NCI-H2081 treated with DMSO at 0.1 percent for 48 hours (cell line): ENCODE data around the gene PROP1.
"Not testable (repeated sequence)": the region's sequence is repeated elsewhere in the genome, so short reads cannot be mapped to it uniquely, and the experiment has no call there.

Source experiments
- DNase-seq: peaks from one replicate; lab custom pipeline; 2025; lab: John Stamatoyannopoulos, UW

Gene PROP1

GRCh38 chr5:177982072-177982727 lies 13.8 kb downstream of the PROP1 start:
- no peak for DNase-seq

DNA sequence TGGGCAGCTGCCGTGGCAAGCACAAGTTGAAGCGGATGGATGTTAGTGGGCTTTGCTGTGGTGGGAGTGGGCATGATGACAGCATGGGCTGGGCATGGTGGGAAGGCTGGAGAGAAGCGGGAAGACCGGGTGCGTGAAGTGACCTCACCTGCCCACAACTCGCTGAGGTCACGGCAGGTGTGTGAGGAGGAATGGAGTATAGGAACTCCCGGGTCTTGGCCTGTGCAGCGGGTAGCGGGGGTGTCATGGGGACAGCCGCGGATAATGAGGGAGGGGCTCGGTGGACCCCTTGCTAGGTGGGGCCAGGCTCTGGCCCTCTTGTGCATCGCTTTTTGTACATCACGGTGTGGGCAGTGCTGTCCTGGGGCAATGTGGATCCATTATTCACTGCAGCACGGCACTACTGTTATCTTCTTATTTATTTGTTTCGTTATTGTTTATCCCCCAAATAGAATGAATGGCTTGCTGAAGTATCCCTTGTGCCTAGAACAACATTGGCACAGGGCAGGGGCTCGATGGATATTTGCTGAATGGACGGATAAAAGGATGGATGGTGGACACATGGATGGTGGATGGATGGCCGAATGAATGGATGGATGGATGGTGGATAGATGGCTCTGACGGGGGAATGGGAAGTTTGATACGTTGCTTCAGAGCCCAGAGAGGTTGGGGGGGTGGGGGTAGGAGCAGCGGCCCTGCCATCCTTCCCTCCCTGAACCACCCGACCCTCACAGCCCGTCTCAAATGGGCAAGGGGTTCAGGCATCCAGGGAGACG lies 14.6 kb downstream of the PROP1 start:
- no peak for DNase-seq

DNA sequence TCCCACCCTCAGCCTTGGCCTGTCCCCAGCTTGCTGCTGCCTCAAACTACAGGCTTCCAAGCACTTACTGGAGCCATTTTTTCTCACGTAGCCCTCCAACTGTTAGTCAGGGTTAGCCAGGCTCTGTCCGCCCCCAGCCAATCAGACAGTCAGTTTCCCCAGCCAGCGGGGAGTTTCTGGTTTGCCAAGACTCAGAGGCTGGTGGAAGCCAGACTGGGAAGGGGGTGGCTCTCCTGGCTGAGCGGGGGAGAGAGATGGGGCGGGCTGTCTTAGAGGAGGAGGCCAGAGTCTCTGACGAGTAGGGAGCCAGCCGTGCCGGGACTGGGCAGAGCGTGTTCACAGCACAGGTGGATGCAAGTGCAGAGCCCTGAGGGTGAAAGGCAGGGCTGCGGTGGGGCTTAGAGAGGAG lies 15.3 kb downstream of the PROP1 start:
- DNase-seq, result no peak

GRCh38 chr5:177977600-177977999 lies 18.4 kb downstream of the PROP1 start:
- DNase-seq, result not testable (repeated sequence)

DNA sequence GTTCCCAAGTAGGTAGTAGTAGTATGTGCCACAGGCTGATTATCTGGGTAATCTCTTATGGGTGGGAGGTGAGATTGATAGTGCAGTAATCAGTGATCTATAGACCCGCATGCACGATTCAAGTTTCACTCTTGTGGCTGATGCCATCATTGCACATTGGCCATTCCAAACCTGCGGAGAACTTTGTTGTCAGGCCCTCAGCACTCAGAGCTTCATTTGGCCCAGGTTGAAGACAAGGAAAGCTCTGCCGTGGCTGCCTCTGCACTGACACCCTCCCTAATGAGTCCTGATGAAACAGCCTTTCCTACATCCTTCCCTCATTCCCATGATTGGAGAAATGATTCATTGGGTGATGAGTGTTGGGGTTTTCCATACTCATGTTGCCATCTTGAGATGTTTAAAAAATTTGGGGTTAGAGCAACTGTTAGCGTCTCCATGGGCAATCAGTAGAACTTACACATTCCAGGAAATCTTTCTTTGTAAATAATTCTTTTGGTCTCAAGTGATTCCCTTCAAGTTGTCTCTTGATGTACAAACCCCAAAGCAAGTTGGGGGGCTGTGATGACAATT lies 22.9 kb downstream of the PROP1 start:
- no peak for DNase-seq

GRCh38 chr5:177972613-177973012 lies 23.4 kb downstream of the PROP1 start:
- DNase-seq, result no peak

DNA sequence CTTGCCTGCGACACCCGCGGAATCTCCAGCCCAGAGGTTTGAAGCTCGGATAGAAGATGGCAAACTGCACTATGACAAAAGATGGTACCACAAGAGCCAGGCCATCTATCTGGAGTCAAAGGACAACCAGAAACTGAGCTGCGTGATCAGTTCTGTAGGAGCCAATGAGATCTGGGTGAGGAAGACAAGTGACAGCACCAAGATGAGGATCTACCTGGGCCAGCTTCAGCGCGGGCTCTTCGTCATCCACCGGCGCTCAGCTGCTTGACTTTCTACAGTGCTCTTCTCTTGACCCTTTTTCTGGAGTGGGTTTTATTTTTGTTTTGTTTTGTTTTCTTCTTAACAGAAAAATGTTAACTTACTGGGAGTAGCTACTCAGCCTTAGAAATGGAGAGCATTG lies 24.0 kb downstream of the PROP1 start:
- not testable (repeated sequence) for DNase-seq

GRCh38 chr5:177968661-177969211 lies 27.3 kb downstream of the PROP1 start:
- DNase-seq, result no peak

- no peak for DNase-seq
Measured at GRCh38 chr5:177967221-177967887, 28.7 kb downstream of the PROP1 start.

DNA sequence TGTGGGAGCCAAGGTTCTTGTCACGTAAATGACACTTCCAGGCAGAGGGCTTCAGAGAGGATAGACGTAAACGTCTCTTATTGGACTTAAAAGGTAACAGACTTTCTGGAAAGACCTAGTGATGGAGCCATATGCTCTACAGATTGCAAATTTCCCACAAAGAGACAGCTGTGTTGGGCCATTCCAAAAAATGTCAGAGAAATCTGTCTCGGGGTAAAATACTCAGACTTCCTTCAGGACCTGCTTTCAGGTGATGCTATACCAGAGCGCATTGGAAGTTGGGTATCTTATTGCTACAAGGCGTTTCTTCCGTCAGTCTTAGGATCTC lies 29.2 kb downstream of the PROP1 start:
- no peak for DNase-seq

DNA sequence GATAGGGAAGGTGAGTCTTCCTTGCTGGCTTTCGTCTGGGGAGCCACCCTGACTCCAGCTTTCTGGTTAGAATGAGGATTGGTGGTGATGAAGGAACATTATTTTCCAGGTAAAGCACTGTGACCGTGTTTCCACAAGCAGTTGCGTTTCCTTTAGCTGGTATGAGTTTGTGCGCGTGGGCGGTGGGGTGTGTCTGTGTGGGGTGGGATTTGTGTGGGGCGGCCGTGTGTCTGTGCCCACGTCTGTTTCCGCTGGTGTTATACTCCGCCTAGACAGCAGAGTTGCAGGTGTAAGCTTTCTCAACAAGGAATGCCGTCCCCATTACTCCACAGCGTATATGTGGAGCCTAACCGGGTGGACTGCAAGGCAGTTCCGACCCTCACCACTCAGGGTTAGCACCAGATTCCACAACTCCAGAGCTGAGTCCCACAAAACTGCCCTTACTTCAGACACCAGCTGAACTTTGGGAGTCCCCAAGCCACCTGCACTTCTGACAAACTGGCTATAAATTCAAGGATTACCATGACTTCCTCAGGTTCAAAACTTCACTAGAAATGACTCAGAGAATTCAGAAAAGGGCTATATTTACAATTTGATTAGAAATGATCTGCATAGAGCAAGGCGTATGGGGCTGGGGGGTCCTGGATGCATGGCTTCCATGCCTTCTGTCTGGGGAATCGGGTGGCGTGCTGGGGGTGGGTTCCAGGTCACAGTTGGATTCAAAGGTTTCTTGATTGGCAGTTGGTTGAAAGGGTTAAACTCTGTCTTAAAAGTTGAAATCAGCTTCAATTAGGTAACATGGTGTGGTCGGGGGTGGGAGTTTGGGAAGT lies 29.8 kb downstream of the PROP1 start:
- no peak for DNase-seq

DNA sequence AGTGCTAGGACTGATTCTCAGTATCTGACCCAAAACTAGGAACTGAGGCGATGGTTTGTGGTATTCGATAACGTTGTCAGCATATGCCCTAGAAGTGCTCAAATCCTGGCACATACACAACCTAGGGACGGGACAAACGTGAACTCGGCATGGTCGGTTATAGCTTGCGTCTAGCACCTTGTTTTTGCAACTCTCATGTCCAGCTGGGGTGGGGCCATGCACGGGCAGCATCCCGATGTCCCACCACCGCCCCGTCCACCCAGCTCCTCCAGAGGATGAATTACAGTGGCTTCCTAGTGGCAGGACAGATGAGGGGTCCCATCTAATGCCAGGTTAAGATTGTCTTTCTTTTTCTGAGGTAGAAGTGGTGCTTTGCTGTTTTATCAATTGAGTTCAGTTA lies 31.6 kb downstream of the PROP1 start:
- no peak for DNase-seq

DNA sequence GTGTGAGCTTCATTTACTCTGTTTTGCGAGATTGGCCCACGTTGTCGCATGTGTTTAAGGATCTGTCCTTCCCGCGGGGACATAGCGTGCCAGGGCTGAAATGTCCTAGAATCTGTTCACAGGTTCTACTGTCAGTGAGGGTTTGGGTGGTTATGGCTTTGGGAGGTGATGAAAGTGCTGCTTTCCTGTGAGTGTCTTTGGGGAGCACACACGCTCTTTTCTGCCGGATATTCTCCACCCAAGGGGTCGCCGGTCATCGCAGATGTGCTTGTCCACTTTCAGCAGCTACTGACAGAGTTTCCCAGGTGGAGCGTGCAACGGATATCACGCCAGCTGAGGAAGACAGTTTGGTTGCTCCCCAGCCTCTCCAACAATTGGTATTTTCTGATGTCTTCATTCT lies 32.1 kb downstream of the PROP1 start:
- DNase-seq, result no peak

GRCh38 chr5:177959315-177959714 lies 36.7 kb downstream of the PROP1 start:
- no peak for DNase-seq

DNA sequence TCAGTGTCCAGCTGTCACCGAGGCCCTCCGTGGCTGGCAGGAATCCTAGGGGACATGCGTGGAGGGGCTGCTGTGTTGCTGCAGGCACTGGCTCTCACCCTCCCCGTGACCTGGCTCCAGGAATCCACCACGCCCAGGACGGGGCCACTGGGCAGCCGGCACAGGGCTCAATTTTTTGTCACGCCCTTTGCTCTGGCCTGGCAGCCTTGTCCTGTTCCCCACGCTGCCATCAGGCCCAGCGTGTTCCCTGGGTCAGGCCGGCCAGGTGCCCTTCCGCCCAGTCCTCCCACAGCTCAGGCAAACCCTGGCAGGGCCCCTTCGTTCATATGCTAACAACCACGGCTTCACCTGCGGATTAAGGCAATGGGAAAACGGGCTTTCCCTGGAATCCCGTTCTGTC lies 37.3 kb downstream of the PROP1 start:
- no peak for DNase-seq

- DNase-seq, result no peak
Measured at GRCh38 chr5:177957241-177957640, 38.8 kb downstream of the PROP1 start.

DNA sequence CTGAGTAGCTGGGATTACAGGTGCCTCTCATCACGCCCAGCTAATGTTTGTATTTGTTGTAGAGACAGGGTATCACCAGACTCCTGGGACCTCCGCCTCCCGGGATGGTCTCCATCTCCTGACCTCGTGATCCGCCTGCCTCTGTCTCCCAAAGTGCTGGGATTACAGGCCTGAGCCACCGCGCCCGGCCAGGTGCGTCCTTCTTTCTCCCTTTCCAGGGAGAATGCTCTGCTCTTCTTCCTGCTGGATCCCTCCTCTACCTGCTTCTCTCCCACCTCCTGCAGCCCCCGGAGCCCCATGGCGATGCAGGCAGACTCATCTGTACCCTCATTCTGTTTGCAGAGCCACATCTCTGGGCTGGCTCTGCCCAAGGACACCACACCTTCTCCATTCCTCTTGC lies 42.9 kb downstream of the PROP1 start:
- not testable (repeated sequence) for DNase-seq

GRCh38 chr5:177949656-177950055 lies 46.4 kb downstream of the PROP1 start:
- not testable (repeated sequence) for DNase-seq

DNA sequence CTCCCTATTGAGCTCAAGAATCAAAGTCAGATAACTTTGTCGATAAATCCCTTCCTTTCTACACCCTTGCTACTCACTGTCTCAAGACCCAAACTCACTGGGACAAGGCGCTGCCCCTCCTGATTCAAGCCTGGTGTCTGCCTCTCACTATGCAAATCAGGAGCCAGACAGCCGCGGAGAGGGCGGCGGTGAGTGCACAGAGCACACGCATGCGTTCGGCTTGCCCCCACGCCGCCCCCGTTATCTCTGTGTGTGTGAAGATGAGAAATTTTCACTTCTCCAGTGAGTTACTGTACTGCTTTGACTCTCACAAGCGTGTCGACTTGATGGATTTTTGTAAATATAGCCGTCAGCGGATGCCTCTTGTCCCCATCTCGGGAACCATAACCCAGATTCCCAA lies 47.0 kb downstream of the PROP1 start:
- DNase-seq, result not testable (repeated sequence)

DNA sequence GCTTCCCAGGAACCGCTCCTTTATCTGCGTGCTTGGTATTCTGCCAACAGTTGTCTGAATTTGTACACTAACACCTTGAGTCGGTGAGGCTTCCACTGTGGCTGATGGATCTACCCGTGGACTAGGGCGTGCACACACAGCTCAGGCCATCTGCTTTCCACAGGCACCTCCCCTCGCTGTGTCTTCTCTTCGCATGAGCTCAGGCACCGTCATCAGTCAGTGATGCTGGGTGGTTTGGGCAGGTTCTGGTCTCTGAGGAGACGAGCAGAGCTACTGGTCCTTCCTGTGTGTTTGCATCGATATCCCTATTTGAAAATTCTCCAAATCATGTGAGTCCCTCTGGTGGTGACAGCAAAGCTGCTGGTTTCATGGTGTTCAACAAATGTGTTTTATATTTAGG lies 48.1 kb downstream of the PROP1 start:
- DNase-seq, result not testable (repeated sequence)

DNA sequence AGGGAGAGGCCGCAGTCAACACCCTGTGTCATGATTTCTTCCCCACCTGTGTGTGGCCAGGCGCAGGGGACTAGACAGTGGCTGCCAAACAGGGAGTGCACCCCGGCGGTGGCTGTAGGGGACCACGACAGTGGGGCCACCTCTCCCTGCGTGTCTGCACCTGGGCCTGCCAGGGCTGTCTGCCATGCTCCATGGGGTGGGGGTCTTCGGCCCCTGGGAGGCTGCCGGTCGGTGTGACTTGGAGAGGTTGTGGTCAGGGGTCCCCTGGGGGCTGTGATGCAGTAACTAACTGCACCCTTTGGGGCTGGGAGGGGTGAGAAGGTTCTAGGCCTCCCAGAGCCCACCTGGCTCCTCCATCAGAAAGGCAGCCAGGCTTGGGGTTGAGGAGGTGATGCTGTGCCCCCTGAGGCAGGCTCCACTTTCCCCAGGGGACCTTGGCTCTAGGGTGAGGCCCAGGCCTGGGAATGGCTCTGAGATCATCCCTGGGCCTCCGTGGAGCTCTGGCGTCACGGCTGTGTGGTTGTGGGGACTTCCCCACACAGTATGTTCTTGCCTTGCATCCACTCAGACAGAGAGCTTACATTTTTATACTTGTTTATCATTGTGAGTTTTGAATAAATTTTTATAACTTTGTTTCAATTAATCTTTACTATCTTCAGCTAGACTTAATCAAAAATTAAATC lies 50.3 kb downstream of the PROP1 start:
- not testable (repeated sequence) for DNase-seq
